LNCaP clone FGC (cell line): Measurements from ENCODE around the gene ZNRF2.

Experiments used
- DNase-seq: peaks from one replicate; pipeline ENCODE4 v3.0.0-alpha.2; 2011; ENCODE audit warnings: low read depth
- H3K4me3 ChIP-seq: 2 replicates; pipeline ENCODE4 v1.5.1; 2011; ENCODE audit warnings: mild to moderate bottlenecking, low read depth, low read length, control low read depth
- CTCF ChIP-seq: IDR thresholded peaks from 2 replicates; pipeline ENCODE4 v1.5.1; 2012; ENCODE audit warnings: mild to moderate bottlenecking; ENCODE audit not compliant: control insufficient read depth, insufficient read depth; ENCODE audit errors: extremely low read depth

ZNRF2 gene

GRCh38 chr7:30245913-30246312 is 38.5 kb upstream of the ZNRF2 start:
- no peak for DNase-seq
- no peak for TF ChIP-seq CTCF
- no peak overlapping the region for H3K4me3 ChIP-seq

GRCh38 chr7:30246392-30246791 is 38.0 kb upstream of the ZNRF2 start:
- H3K4me3 ChIP-seq: no peak overlapping the region
- no peak for DNase-seq
- no peak for TF ChIP-seq CTCF

GRCh38 chr7:30247541-30248401 is 36.6 kb upstream of the ZNRF2 start:
- H3K4me3 ChIP-seq: no peak overlapping the region
- TF ChIP-seq CTCF: no peak
- DNase-seq: no peak

- no peak overlapping the region for H3K4me3 ChIP-seq
- DNase-seq: no peak
- no peak for TF ChIP-seq CTCF
Observed at GRCh38 chr7:30249316-30249715, 35.1 kb upstream of the ZNRF2 start.

GRCh38 chr7:30249986-30250774 is 34.2 kb upstream of the ZNRF2 start:
- no peak for TF ChIP-seq CTCF
- DNase-seq: no peak
- no peak overlapping the region for H3K4me3 ChIP-seq

GRCh38 chr7:30251708-30252329 is 32.6 kb upstream of the ZNRF2 start:
- TF ChIP-seq CTCF: no peak
- DNase-seq: no peak
- no peak overlapping the region for H3K4me3 ChIP-seq
